Endothelial cell of umbilical vein (primary cell): ENCODE measurements around the gene FAT2. TPM values are rescaled to one million over a fixed set of nuclear protein-coding genes. Genes with fewer than 3 reads are reported as not detected.

Experiments used
- BruUV-seq: library from RNA; stranded (reverse); fragments of 400-500 nt; replicated peaks from 2 replicates; lab custom pipeline; 2021; lab: Mats Ljungman, UMichigan
- CTCF ChIA-PET: fragments of 300-600, 350-600 bp; sonication (Branson Sonifier 250); formaldehyde crosslinking; loops from one replicate; lab custom pipeline; 2021; ENCODE audit warnings: antibody characterized with exemption, inconsistent platforms; lab: Charles Lee
- POLR2A ChIA-PET: fragments of 300-600, 350-600 bp; sonication (Branson Sonifier 250); formaldehyde crosslinking; loops from one replicate; lab custom pipeline; 2021; ENCODE audit warnings: antibody characterized with exemption, inconsistent platforms; lab: Charles Lee
- DNase-seq: peaks from one replicate; pipeline ENCODE4 v3.0.0-alpha.2; 2011; ENCODE audit warnings: low read depth, low spot score
- FAIRE-seq: peaks from 2 replicates; lab custom pipeline; 2011; peaks lifted over from hg19 to GRCh38; lab: Jason Lieb, UNC
- H2AFZ ChIP-seq: 2 replicates; pipeline ENCODE4 v1.6.0; 2012; ENCODE audit warnings: low read depth, low read length, control low read depth, inconsistent platforms
- H3K27ac ChIP-seq: 2 replicates; pipeline ENCODE4 v1.5.1; 2011; ENCODE audit warnings: low read depth, mild to moderate bottlenecking, control low read depth, low read length, moderate library complexity; ENCODE audit not compliant: insufficient read depth
- H3K27me3 ChIP-seq, 2 experiments: 2 replicates each; pipeline versions ENCODE4 v1.6.0 to v1.6.1; 2011; ENCODE audit warnings: low read length in 2 of 2, mixed read lengths in 1 of 2; ENCODE audit not compliant: control insufficient read depth in 2 of 2, insufficient read depth in 2 of 2
- H3K36me3 ChIP-seq, 2 experiments: 2 replicates in 1 of 2; 3 replicates in 1 of 2; pipeline ENCODE4 v1.5.1; 2011; ENCODE audit warnings: low read length in 2 of 2, mild to moderate bottlenecking in 1 of 2, moderate library complexity in 1 of 2; ENCODE audit not compliant: control insufficient read depth in 2 of 2, insufficient read depth in 2 of 2; ENCODE audit errors: extremely low read depth in 1 of 2
- H3K4me1 ChIP-seq: 3 replicates; pipeline ENCODE4 v1.5.1; 2011; ENCODE audit warnings: mild to moderate bottlenecking, low read length; ENCODE audit not compliant: control insufficient read depth, insufficient read depth; ENCODE audit errors: extremely low read depth
- H3K4me2 ChIP-seq: 2 replicates; pipeline ENCODE4 v1.6.1; 2011; ENCODE audit warnings: low read length, control low read depth, mixed read lengths; ENCODE audit not compliant: insufficient read depth
- H3K4me3 ChIP-seq, 3 experiments: fragments of 200-600 bp in 1 of 3; sonication (generic), shearing (Covaris generic) in 1 of 3; replicated peaks in 1 of 3; 2 replicates each; pipeline ENCODE4 v1.5.1; 2011 to 2016; ENCODE audit warnings: control low read depth in 3 of 3, low read length in 3 of 3, mild to moderate bottlenecking in 2 of 3, inconsistent platforms in 1 of 3, low read depth in 1 of 3, moderate library complexity in 1 of 3; ENCODE audit not compliant: insufficient read depth in 1 of 3
- H3K79me2 ChIP-seq: 2 replicates; pipeline ENCODE4 v1.6.0; 2012; ENCODE audit warnings: low read length, inconsistent platforms; ENCODE audit not compliant: control insufficient read depth, insufficient read depth
- H3K9ac ChIP-seq: replicated peaks from 2 replicates; pipeline ENCODE3; 2011; ENCODE audit warnings: low read length, control low read depth; ENCODE audit not compliant: insufficient read depth; ENCODE audit errors: extremely low read depth
- H3K9me1 ChIP-seq: replicated peaks from 3 replicates; pipeline ENCODE4 v1.6.0; 2011; ENCODE audit warnings: mild to moderate bottlenecking, low read length; ENCODE audit not compliant: control insufficient read depth, insufficient read depth; ENCODE audit errors: extremely low read depth
- H3K9me3 ChIP-seq: replicated peaks from 2 replicates; pipeline ENCODE4 v1.5.1; 2012; ENCODE audit warnings: low read length, inconsistent platforms; ENCODE audit not compliant: control insufficient read depth, insufficient read depth
- H4K20me1 ChIP-seq: replicated peaks from 2 replicates; pipeline ENCODE3; 2011; ENCODE audit warnings: mild to moderate bottlenecking, low read length; ENCODE audit not compliant: control insufficient read depth, insufficient read depth; ENCODE audit errors: extremely low read depth
- EZH2 ChIP-seq: IDR thresholded peaks from 2 replicates; pipeline ENCODE4 v1.6.1; 2012; ENCODE audit warnings: borderline replicate concordance, low read depth, mild to moderate bottlenecking, moderate library complexity, low read length, inconsistent platforms; ENCODE audit not compliant: severe bottlenecking
- FOS ChIP-seq: IDR thresholded peaks from 2 replicates; pipeline ENCODE4 v1.6.1; 2011; ENCODE audit warnings: mild to moderate bottlenecking, low read length, moderate library complexity, borderline replicate concordance; ENCODE audit not compliant: insufficient read depth
- GATA2 ChIP-seq: IDR thresholded peaks from 2 replicates; pipeline ENCODE4 v1.7.0; 2011; ENCODE audit warnings: low read depth, mild to moderate bottlenecking, moderate library complexity, mixed read lengths, low read length; ENCODE audit not compliant: insufficient read length, insufficient read depth
- JUN ChIP-seq: IDR thresholded peaks from 2 replicates; pipeline ENCODE4 v1.6.1; 2011; ENCODE audit warnings: borderline replicate concordance, low read depth; ENCODE audit not compliant: insufficient read length, insufficient read depth
- MAX ChIP-seq: IDR thresholded peaks from 2 replicates; pipeline ENCODE4 v1.6.1; 2011; ENCODE audit not compliant: insufficient read depth, insufficient read length
- MYC ChIP-seq: IDR thresholded peaks from one replicate; pipeline ENCODE4 v1.6.1; 2011; ENCODE audit warnings: mild to moderate bottlenecking, low read depth, low read length
- POLR2A ChIP-seq: IDR thresholded peaks from 2 replicates; pipeline ENCODE4 v1.6.1; 2012; ENCODE audit warnings: low read depth, mild to moderate bottlenecking, control low read depth, low read length
- POLR2AphosphoS5 ChIP-seq: IDR thresholded peaks from 2 replicates; pipeline ENCODE4 v1.6.1; 2012; ENCODE audit warnings: low read depth, mild to moderate bottlenecking, control low read depth, low read length, moderate library complexity; ENCODE audit not compliant: insufficient read depth
- dilution Hi-C: fragments of 300-500 bp; cut with MboI; formaldehyde crosslinking; loops from one replicate; pipeline ENCODE4 v1.15.0; 2019; ENCODE audit warnings: low sequenced_read_pairs; ENCODE audit not compliant: extremely low pct_ligation_motif_present
- intact Hi-C: fragments of 100-400 bp; cut with micrococcal nuclease; formaldehyde crosslinking; loops from one replicate; pipeline ENCODE4 v1.10.0; 2022
- polyA plus RNA-seq, 4 experiments: library from polyadenylated mRNA; depleted of rRNA in 3 of 4; stranded (reverse) in 3 of 4; unstranded in 1 of 4; fragments of >200 nt; gene quantifications; 2 replicates each; pipeline versions ENCODE4 v1.2.1 to v1.2.3, GENCODE V29; 2011 to 2012; ENCODE audit warnings: missing spikeins in 1 of 4
- total RNA-seq: library from RNA; stranded (reverse); gene quantifications from 2 replicates; pipeline ENCODE4 v1.2.3, GENCODE V29; 2021
- TF ChIP-seq, protein P1 (sequence below), 2 donors: IDR thresholded peaks; 1 replicate in 1 of 2; 2 replicates in 1 of 2; pipeline ENCODE4 v1.5.1; 2011; ENCODE audit warnings: low read length in 2 of 2, mild to moderate bottlenecking in 2 of 2, moderate library complexity in 2 of 2, control low read depth in 1 of 2, inconsistent platforms in 1 of 2, low read depth in 1 of 2; ENCODE audit not compliant: insufficient read depth in 1 of 2; ENCODE audit errors: extremely low read depth in 1 of 2

Gene FAT2
- total and polyA plus RNA-seq, 2 donors (not counting 3 experiments of a cell fraction or from before 2014, with no cell fraction given), result not detected

GRCh38 chr5:151578326-151579025 is 12.7 kb downstream of the FAT2 start:
- TF ChIP-seq JUN (no peak), POLR2AphosphoS5 (no peak), POLR2A (no peak), MYC (no peak), EZH2 (no peak), FOS (no peak), MAX (no peak), GATA2 (no peak)
- TF ChIP-seq, protein P1, sequence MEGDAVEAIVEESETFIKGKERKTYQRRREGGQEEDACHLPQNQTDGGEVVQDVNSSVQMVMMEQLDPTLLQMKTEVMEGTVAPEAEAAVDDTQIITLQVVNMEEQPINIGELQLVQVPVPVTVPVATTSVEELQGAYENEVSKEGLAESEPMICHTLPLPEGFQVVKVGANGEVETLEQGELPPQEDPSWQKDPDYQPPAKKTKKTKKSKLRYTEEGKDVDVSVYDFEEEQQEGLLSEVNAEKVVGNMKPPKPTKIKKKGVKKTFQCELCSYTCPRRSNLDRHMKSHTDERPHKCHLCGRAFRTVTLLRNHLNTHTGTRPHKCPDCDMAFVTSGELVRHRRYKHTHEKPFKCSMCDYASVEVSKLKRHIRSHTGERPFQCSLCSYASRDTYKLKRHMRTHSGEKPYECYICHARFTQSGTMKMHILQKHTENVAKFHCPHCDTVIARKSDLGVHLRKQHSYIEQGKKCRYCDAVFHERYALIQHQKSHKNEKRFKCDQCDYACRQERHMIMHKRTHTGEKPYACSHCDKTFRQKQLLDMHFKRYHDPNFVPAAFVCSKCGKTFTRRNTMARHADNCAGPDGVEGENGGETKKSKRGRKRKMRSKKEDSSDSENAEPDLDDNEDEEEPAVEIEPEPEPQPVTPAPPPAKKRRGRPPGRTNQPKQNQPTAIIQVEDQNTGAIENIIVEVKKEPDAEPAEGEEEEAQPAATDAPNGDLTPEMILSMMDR (IDR thresholded peaks at IDR 0.05; ENCODE audit: extremely low read depth in 1 of 2, insufficient read depth in 1 of 2, low read depth in 1 of 2, low read length in 2 of 2), result no peak
- H4K20me1 ChIP-seq, result no peaks in the 10 kb centered on the region
- no TSS peak for BruUV-seq
- no peaks in the 10 kb centered on the region for H3K9me1 ChIP-seq
- H3K79me2 ChIP-seq, result no peaks in the 10 kb centered on the region
- FAIRE-seq, result no peak
- dilution Hi-C loops, result no loop called here
- POLR2A ChIA-PET, result no interaction called here
- peaks cover 2 to 3% of the 10 kb centered on the region in 2 experiments for H3K27me3 ChIP-seq
- no peaks in the 10 kb centered on the region for H3K36me3 ChIP-seq
- no peak overlapping the region for H2AFZ ChIP-seq
- DNase-seq, result no peak
- no peak overlapping the region for H3K4me3 ChIP-seq
- H3K9me3 ChIP-seq, result no peaks in the 10 kb centered on the region
- no peaks in the 10 kb centered on the region for H3K4me1 ChIP-seq
- no peak overlapping the region for H3K4me2 ChIP-seq
- intact Hi-C loops, result no loop called here
- H3K27ac ChIP-seq, result no peak overlapping the region
- CTCF ChIA-PET, result interaction anchor here (0.9 to 1.1 kb wide), 2 partner anchors 13 to 217 kb away, joined by 3 read pairs; no protein-coding TSS in a partner anchor
- H3K9ac ChIP-seq, result no peak overlapping the region
